HepG2 (cell line): Measurements from ENCODE around the gene PTH1R. TPM values are rescaled to one million over a fixed set of nuclear protein-coding genes. Genes with fewer than 3 reads are reported as not detected.

Experiments
- ARNT2 ChIP-seq: sonication (generic); formaldehyde crosslinking; IDR thresholded peaks from 2 replicates; pipeline ENCODE4 v1.8.0; 2022; ENCODE audit warnings: mild to moderate bottlenecking, low read depth, missing genetic modification reagents, moderate library complexity
- GLI4 ChIP-seq: sonication (generic); formaldehyde crosslinking; IDR thresholded peaks from 2 replicates; pipeline ENCODE4 v1.5.1; 2020; ENCODE audit warnings: missing genetic modification reagents, mild to moderate bottlenecking, moderate library complexity, borderline replicate concordance
- HCFC1 ChIP-seq: fragments of 150-350 bp; IDR thresholded peaks from 2 replicates; pipeline ENCODE4 v1.6.1; 2014; ENCODE audit warnings: low read depth, low read length
- HMG20A ChIP-seq: IDR thresholded peaks from 2 replicates; pipeline ENCODE4 v1.6.1; 2016; ENCODE audit warnings: borderline replicate concordance
- HNRNPUL1 ChIP-seq: fragments of 200-400 bp; formaldehyde crosslinking; IDR thresholded peaks from 2 replicates; pipeline ENCODE4 v1.6.1; 2017; ENCODE audit warnings: low read depth, mild to moderate bottlenecking, low read length, moderate library complexity
- PAF1 ChIP-seq: IDR thresholded peaks from 2 replicates; pipeline ENCODE4 v1.6.1; 2016; ENCODE audit warnings: missing genetic modification reagents, missing compliant biosample characterization
- SOX5 ChIP-seq: IDR thresholded peaks from 2 replicates; pipeline ENCODE4 v1.6.1; 2016; ENCODE audit warnings: borderline replicate concordance
- SRF ChIP-seq: IDR thresholded peaks from 2 replicates; pipeline ENCODE4 v1.6.1; 2011; ENCODE audit warnings: mild to moderate bottlenecking, low read depth, low read length, moderate library complexity
- SUZ12 ChIP-seq: fragments of 150-350 bp; IDR thresholded peaks from 2 replicates; pipeline ENCODE4 v1.6.1; 2014; ENCODE audit warnings: low read depth, low read length
- TOPORS ChIP-seq: sonication (generic); formaldehyde crosslinking; IDR thresholded peaks from 2 replicates; pipeline ENCODE4 v1.8.0; 2023; ENCODE audit warnings: mild to moderate bottlenecking, missing genetic modification reagents
- ZBTB7B ChIP-seq: sonication (generic); formaldehyde crosslinking; IDR thresholded peaks from 2 replicates; pipeline ENCODE4 v1.4.0; 2020; ENCODE audit warnings: missing genetic modification reagents
- ZFP62 ChIP-seq: sonication (generic); formaldehyde crosslinking; IDR thresholded peaks from 2 replicates; pipeline ENCODE4 v1.4.0; 2020; ENCODE audit warnings: missing genetic modification reagents
- ZNF17 ChIP-seq: sonication (generic); formaldehyde crosslinking; IDR thresholded peaks from 2 replicates; pipeline ENCODE4 v1.5.0; 2020; ENCODE audit warnings: mild to moderate bottlenecking, missing genetic modification reagents
- ZNF3 ChIP-seq: IDR thresholded peaks from 2 replicates; pipeline ENCODE4 v1.7.0; 2017; ENCODE audit warnings: inconsistent platforms
- ZNF383 ChIP-seq: sonication (generic); formaldehyde crosslinking; IDR thresholded peaks from 2 replicates; pipeline ENCODE4 v1.4.0; 2020; ENCODE audit warnings: missing genetic modification reagents, mild to moderate bottlenecking, borderline replicate concordance
- ZNF709 ChIP-seq: sonication (generic); formaldehyde crosslinking; IDR thresholded peaks from 2 replicates; pipeline ENCODE4 v1.5.0; 2020; ENCODE audit warnings: mild to moderate bottlenecking, missing genetic modification reagents
- polyA plus RNA-seq, 8 experiments: library from polyadenylated mRNA; depleted of rRNA in 3 of 8; stranded (reverse) in 7 of 8; unstranded in 1 of 8; fragments of >200 nt; fragmentation: Illumina TruSeq in 4 of 8; extraction: Trizol in 4 of 8; gene quantifications; 2 replicates each; pipeline versions ENCODE4 v1.2.1 to v1.2.3, GENCODE V29; 2011 to 2016; ENCODE audit warnings: low read depth in 4 of 8, missing spikeins in 1 of 8, mixed read lengths in 1 of 8; ENCODE audit not compliant: insufficient read depth in 1 of 8
- total RNA-seq, 5 experiments: library from RNA; depleted of rRNA; stranded (reverse); fragments of >200 nt; fragmentation: Illumina TruSeq; extraction: Trizol; gene quantifications; 2 replicates each; pipeline ENCODE4 v1.2.3, GENCODE V29; 2016; ENCODE audit warnings: low read depth in 1 of 5
- TF ChIP-seq, protein P1 (sequence below): sonication (generic); formaldehyde crosslinking; IDR thresholded peaks from 2 replicates; pipeline ENCODE4 v1.4.0; 2020; ENCODE audit warnings: mild to moderate bottlenecking, low read depth, missing genetic modification reagents
- TF ChIP-seq, protein P2 (sequence below): IDR thresholded peaks from 2 replicates; pipeline ENCODE4 v1.6.1; 2016; ENCODE audit warnings: missing biosample characterization, missing genetic modification reagents, low read depth
- TF ChIP-seq, protein P3 (sequence below): sonication (generic); formaldehyde crosslinking; IDR thresholded peaks from 2 replicates; pipeline ENCODE4 v1.9.0; 2021; ENCODE audit warnings: missing genetic modification reagents, borderline replicate concordance
- TF ChIP-seq, protein P4 (sequence below): sonication (generic); formaldehyde crosslinking; IDR thresholded peaks from 2 replicates; pipeline ENCODE4 v1.4.0; 2020; ENCODE audit warnings: missing genetic modification reagents, mild to moderate bottlenecking, borderline replicate concordance
- TF ChIP-seq, protein P5 (sequence below): sonication (generic); formaldehyde crosslinking; IDR thresholded peaks from 2 replicates; pipeline ENCODE4 v1.5.0; 2020; ENCODE audit warnings: missing genetic modification reagents

PTH1R gene
- total and polyA plus RNA-seq, 2 of the 13 experiments (the other 11 are each of a cell fraction or from before 2014, with no cell fraction given), result not detected

DNA sequence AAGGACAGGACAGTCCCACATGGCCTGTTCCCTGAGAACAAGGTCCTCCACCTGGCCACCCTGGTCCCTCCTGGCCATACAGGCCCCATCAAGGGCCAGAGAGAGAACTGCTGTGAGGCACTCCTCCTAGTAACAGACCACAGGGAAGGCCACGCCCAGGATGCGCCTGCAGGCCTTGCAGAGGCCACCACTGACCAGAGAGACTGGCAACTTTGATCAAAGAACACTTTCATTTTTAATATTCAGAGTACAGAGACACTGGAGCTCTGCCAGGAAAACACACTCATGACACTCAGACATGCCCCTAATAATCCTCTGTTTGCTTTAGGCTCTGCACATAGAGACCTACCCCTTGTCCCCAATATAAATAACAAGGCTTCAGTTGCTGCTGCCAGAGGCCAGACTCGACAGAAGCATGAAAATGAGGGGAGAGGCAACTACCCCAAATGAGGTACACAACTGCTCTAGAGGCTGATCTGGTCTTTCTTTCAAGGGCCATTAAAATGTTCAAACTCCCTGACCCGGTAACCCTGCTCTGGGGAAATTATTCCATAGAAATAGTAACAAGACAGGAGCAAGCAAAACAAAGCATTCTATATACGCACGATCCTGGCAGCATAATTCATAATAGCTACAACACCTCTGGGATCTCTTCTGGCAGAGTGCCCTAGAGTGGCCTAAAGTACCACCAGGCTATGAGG lies 54.3 kb downstream of the PTH1R start (continued):
- TF ChIP-seq, protein P1, sequence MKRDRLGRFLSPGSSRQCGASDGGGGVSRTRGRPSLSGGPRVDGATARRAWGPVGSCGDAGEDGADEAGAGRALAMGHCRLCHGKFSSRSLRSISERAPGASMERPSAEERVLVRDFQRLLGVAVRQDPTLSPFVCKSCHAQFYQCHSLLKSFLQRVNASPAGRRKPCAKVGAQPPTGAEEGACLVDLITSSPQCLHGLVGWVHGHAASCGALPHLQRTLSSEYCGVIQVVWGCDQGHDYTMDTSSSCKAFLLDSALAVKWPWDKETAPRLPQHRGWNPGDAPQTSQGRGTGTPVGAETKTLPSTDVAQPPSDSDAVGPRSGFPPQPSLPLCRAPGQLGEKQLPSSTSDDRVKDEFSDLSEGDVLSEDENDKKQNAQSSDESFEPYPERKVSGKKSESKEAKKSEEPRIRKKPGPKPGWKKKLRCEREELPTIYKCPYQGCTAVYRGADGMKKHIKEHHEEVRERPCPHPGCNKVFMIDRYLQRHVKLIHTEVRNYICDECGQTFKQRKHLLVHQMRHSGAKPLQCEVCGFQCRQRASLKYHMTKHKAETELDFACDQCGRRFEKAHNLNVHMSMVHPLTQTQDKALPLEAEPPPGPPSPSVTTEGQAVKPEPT (CRISPR knock-in tag), result no peak
- TF ChIP-seq HCFC1, result no peak
- TF ChIP-seq, protein P2, sequence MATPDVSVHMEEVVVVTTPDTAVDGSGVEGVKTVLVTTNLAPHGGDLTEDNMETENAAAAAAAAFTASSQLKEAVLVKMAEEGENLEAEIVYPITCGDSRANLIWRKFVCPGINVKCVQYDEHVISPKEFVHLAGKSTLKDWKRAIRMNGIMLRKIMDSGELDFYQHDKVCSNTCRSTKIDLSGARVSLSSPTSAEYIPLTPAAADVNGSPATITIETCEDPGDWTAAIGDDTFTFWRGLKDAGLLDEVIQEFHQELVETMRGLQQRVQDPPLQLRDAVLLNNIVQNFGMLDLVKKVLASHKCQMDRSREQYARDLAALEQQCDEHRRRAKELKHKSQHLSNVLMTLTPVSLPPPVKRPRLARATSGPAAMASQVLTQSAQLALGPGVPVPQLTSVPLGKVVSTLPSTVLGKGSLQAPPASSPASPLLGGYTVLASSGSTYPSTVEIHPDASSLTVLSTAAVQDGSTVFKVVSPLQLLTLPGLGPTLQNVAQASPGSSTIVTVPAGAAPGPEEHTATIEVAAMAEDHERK (CRISPR knock-in tag), result no peak
- TF ChIP-seq, protein P3, sequence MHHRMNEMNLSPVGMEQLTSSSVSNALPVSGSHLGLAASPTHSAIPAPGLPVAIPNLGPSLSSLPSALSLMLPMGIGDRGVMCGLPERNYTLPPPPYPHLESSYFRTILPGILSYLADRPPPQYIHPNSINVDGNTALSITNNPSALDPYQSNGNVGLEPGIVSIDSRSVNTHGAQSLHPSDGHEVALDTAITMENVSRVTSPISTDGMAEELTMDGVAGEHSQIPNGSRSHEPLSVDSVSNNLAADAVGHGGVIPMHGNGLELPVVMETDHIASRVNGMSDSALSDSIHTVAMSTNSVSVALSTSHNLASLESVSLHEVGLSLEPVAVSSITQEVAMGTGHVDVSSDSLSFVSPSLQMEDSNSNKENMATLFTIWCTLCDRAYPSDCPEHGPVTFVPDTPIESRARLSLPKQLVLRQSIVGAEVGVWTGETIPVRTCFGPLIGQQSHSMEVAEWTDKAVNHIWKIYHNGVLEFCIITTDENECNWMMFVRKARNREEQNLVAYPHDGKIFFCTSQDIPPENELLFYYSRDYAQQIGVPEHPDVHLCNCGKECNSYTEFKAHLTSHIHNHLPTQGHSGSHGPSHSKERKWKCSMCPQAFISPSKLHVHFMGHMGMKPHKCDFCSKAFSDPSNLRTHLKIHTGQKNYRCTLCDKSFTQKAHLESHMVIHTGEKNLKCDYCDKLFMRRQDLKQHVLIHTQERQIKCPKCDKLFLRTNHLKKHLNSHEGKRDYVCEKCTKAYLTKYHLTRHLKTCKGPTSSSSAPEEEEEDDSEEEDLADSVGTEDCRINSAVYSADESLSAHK, result no peak
- TF ChIP-seq ZBTB7B (CRISPR knock-in tag), result no peak
- TF ChIP-seq, protein P4, sequence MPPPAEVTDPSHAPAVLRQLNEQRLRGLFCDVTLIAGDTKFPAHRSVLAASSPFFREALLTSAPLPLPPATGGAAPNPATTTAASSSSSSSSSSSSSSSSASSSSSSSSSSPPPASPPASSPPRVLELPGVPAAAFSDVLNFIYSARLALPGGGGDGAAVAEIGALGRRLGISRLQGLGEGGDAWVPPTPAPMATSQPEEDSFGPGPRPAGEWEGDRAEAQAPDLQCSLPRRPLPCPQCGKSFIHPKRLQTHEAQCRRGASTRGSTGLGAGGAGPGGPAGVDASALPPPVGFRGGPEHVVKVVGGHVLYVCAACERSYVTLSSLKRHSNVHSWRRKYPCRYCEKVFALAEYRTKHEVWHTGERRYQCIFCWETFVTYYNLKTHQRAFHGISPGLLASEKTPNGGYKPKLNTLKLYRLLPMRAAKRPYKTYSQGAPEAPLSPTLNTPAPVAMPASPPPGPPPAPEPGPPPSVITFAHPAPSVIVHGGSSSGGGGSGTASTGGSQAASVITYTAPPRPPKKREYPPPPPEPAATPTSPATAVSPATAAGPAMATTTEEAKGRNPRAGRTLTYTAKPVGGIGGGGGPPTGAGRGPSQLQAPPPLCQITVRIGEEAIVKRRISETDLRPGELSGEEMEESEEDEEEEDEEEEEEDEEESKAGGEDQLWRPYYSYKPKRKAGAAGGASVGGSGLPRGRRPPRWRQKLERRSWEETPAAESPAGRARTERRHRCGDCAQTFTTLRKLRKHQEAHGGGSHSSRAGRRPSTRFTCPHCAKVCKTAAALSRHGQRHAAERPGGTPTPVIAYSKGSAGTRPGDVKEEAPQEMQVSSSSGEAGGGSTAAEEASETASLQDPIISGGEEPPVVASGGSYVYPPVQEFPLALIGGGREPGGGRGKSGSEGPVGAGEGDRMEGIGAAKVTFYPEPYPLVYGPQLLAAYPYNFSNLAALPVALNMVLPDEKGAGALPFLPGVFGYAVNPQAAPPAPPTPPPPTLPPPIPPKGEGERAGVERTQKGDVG (CRISPR knock-in tag), result peak; percentile 42; the same call in 1 of the 2 replicates
- no peak for TF ChIP-seq SRF
- no peak for TF ChIP-seq HNRNPUL1
- TF ChIP-seq PAF1 (CRISPR knock-in tag), result no peak
- no peak for TF ChIP-seq GLI4 (CRISPR knock-in tag)
- no peak for TF ChIP-seq ZNF709
- no peak for TF ChIP-seq ZNF383
- no peak for TF ChIP-seq HMG20A (CRISPR knock-in tag)
- no peak for TF ChIP-seq ZNF17 (CRISPR knock-in tag)
- no peak for TF ChIP-seq ARNT2
- peak; percentile 28; the same call in 1 of the 2 replicates for TF ChIP-seq SOX5 (CRISPR knock-in tag)
- no peak for TF ChIP-seq SUZ12
- TF ChIP-seq, protein P5, sequence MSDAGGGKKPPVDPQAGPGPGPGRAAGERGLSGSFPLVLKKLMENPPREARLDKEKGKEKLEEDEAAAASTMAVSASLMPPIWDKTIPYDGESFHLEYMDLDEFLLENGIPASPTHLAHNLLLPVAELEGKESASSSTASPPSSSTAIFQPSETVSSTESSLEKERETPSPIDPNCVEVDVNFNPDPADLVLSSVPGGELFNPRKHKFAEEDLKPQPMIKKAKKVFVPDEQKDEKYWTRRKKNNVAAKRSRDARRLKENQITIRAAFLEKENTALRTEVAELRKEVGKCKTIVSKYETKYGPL (CRISPR knock-in tag), result no peak
- TF ChIP-seq ZNF3 (CRISPR knock-in tag), result no peak
- TF ChIP-seq TOPORS (CRISPR knock-in tag), result no peak
- no peak for TF ChIP-seq ZFP62 (CRISPR knock-in tag)
